ENCODE data around the gene P2RX5. TPM values are rescaled to one million over a fixed set of nuclear protein-coding genes. Genes with fewer than 3 reads are reported as not detected.

The P2RX5 gene
- total RNA-seq, 1 experiment from 2014 or later: 14.9 TPM

DNA sequence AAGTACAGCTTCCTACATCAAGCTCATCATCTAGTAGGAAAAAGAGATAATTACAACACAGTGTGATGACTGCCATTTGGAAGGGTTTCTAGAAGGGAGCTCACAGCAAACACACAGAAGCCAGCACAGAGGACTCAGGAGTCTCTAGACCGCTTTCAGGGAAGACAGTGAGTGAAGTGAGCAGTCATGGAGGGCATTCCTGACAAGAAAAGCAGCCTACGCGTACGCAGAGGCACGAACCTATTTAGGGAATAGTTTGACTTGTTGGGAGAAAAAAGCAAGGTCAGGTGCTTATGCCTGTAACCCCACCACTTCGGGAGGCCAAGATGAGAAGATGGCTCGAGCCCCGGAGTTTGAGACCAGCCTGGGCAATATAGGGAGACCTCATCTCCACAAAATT, 19.3 kb upstream of the P2RX5 start:
- no peak overlapping the region for H3K27ac ChIP-seq (ENCODE audit: low read length)
- BruUV-seq (replicated peaks): no TSS peak
- no peaks in the 10 kb centered on the region for H3K27me3 ChIP-seq (ENCODE audit: control insufficient read depth, insufficient read depth, low read length)
- no peaks in the 10 kb centered on the region for H3K4me1 ChIP-seq (ENCODE audit: control insufficient read depth, insufficient read depth, low read length)
- in situ Hi-C loops (cut with HindIII; ENCODE audit: low pct_unique_long_range_greater_than_20kb, low sequenced_read_pairs) (no loop called here), intact Hi-C loops (cut with micrococcal nuclease; ENCODE audit: unreplicated experiment) (no loop called here)
- ChIA-PET CTCF (no interaction called here), POLR2A (no interaction called here)
- H3K9me3 ChIP-seq (ENCODE audit: control insufficient read depth, insufficient read depth, low read depth, low read length): no peaks in the 10 kb centered on the region
- H3K36me3 ChIP-seq (ENCODE audit: control insufficient read depth, insufficient read depth, low read length): peaks cover 8% of the 10 kb centered on the region
- ATAC-seq (no peak), DNase-seq (ENCODE audit: low read depth, low spot score) (no peak)
- H3K4me3 ChIP-seq (ENCODE audit: low read depth in 2 of 2, low read length in 2 of 2): no peak overlapping the region
- no peak for TF ChIP-seq TCF7L2 (IDR thresholded peaks at IDR 0.05; ENCODE audit: low read depth, low read length)
- no peak for TF ChIP-seq CTCF (IDR thresholded peaks at IDR 0.05)
- TF ChIP-seq, protein P1, sequence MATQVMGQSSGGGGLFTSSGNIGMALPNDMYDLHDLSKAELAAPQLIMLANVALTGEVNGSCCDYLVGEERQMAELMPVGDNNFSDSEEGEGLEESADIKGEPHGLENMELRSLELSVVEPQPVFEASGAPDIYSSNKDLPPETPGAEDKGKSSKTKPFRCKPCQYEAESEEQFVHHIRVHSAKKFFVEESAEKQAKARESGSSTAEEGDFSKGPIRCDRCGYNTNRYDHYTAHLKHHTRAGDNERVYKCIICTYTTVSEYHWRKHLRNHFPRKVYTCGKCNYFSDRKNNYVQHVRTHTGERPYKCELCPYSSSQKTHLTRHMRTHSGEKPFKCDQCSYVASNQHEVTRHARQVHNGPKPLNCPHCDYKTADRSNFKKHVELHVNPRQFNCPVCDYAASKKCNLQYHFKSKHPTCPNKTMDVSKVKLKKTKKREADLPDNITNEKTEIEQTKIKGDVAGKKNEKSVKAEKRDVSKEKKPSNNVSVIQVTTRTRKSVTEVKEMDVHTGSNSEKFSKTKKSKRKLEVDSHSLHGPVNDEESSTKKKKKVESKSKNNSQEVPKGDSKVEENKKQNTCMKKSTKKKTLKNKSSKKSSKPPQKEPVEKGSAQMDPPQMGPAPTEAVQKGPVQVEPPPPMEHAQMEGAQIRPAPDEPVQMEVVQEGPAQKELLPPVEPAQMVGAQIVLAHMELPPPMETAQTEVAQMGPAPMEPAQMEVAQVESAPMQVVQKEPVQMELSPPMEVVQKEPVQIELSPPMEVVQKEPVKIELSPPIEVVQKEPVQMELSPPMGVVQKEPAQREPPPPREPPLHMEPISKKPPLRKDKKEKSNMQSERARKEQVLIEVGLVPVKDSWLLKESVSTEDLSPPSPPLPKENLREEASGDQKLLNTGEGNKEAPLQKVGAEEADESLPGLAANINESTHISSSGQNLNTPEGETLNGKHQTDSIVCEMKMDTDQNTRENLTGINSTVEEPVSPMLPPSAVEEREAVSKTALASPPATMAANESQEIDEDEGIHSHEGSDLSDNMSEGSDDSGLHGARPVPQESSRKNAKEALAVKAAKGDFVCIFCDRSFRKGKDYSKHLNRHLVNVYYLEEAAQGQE (IDR thresholded peaks at IDR 0.05; ENCODE audit: insufficient read depth in 1 of 2, low read depth in 2 of 2, low read length in 1 of 2): no peak
- no peak for TF ChIP-seq POLR2AphosphoS5 (IDR thresholded peaks at IDR 0.05; ENCODE audit: low read depth, low read length)
- no peak for TF ChIP-seq SIN3A (IDR thresholded peaks at IDR 0.05; ENCODE audit: borderline replicate concordance, insufficient read depth, low read depth, low read length)

- Histone ChIP-seq H3K4me1 (ENCODE audit: control insufficient read depth, insufficient read depth, low read length) (no peaks in the 10 kb centered on the region), H3K27ac (ENCODE audit: low read length) (no peak overlapping the region), H3K36me3 (ENCODE audit: control insufficient read depth, insufficient read depth, low read length) (peaks cover 6% of the 10 kb centered on the region), H3K4me3 (ENCODE audit: low read depth in 2 of 2, low read length in 2 of 2) (no peak overlapping the region), H3K27me3 (ENCODE audit: control insufficient read depth, insufficient read depth, low read length) (no peaks in the 10 kb centered on the region), H3K9me3 (ENCODE audit: control insufficient read depth, insufficient read depth, low read depth, low read length) (no peaks in the 10 kb centered on the region)
- CTCF ChIA-PET: no interaction called here
- intact Hi-C loops (cut with micrococcal nuclease; ENCODE audit: unreplicated experiment) (no loop called here), in situ Hi-C loops (cut with HindIII; ENCODE audit: low pct_unique_long_range_greater_than_20kb, low sequenced_read_pairs) (no loop called here)
- no peak for TF ChIP-seq POLR2AphosphoS5 (IDR thresholded peaks at IDR 0.05; ENCODE audit: low read depth, low read length)
- no peak for TF ChIP-seq CTCF (IDR thresholded peaks at IDR 0.05)
- no peak for TF ChIP-seq TCF7L2 (IDR thresholded peaks at IDR 0.05; ENCODE audit: low read depth, low read length)
- TF ChIP-seq, protein P1 (IDR thresholded peaks at IDR 0.05; ENCODE audit: insufficient read depth in 1 of 2, low read depth in 2 of 2, low read length in 1 of 2): no peak
- TF ChIP-seq SIN3A (IDR thresholded peaks at IDR 0.05; ENCODE audit: borderline replicate concordance, insufficient read depth, low read depth, low read length): no peak
- POLR2A ChIA-PET: no interaction called here
- no TSS peak for BruUV-seq (replicated peaks)
- DNase-seq (ENCODE audit: low read depth, low spot score) (no peak), ATAC-seq (no peak)
Measured at GRCh38 chr17:3712811-3713463, 17.0 kb upstream of the P2RX5 start.

Measured in Panc1 (cell line).